Stimulated activated naive B cell treated with anti-CD40 and anti-IgM and Interleukin-4, amounts not matched to agents 10 μg/mL and 1 μg/mL and 100 μg/mL, for 72 hours (primary cell): ENCODE measurements around the gene BAZ2A.
"Not testable (repeated sequence)": the region's sequence is repeated elsewhere in the genome, so short reads cannot be mapped to it uniquely, and the experiment has no call there.

Source experiments
- ATAC-seq, 2 donors: fragments of 150-1000 bp; cut with Tn5 transposase; replicated peaks; 2 replicates each; pipeline ENCODE4 v1.10.0; 2021; ENCODE audit warnings: moderate library complexity in 1 of 2
- DNase-seq: peaks from one replicate; pipeline ENCODE4 v3.0.0; 2021
- H3K27ac Mint-ChIP-seq: one replicate; pipeline ENCODE4 v1.8.0; 2022; ENCODE audit warnings: mild to moderate bottlenecking, mixed read lengths
- H3K27me3 Mint-ChIP-seq, 2 donors: one replicate each; pipeline ENCODE4 v1.8.0; 2022; ENCODE audit warnings: mixed read lengths in 2 of 2
- H3K36me3 Mint-ChIP-seq, 2 donors: one replicate each; pipeline ENCODE4 v1.8.0; 2022; ENCODE audit warnings: mixed read lengths in 2 of 2, mild to moderate bottlenecking in 1 of 2
- H3K4me1 Mint-ChIP-seq, 2 donors: one replicate each; pipeline ENCODE4 v1.8.0; 2022; ENCODE audit warnings: mixed read lengths in 2 of 2, mild to moderate bottlenecking in 1 of 2
- H3K4me3 Mint-ChIP-seq, 2 donors: one replicate each; pipeline ENCODE4 v1.8.0; 2022; ENCODE audit warnings: mild to moderate bottlenecking in 2 of 2, mixed read lengths in 2 of 2, moderate library complexity in 1 of 2
- H3K9me3 Mint-ChIP-seq, 2 donors: one replicate each; pipeline ENCODE4 v1.8.0; 2022; ENCODE audit warnings: mixed read lengths in 2 of 2, mild to moderate bottlenecking in 1 of 2

Gene BAZ2A

DNA sequence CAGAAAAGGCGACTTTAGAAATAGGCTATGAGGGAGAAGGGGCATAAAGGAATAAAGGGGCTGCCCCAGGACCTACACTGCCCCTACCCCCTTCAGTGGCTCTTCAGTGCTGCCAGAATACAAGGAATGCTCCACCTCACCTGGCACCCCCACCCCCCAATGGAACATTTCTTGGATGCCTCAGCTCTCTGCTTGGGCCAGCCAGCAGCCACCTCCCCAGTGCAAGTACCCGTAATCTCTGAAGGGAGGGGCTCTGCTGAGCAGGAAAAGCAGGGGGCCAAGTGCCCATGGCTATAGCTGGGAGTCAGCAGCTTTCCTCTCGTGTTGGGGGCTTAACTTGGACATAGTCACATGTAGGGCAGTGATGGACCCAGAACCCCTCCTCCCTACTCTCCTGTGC lies 33.3 kb downstream of the BAZ2A start:
- DNase-seq (no peak), ATAC-seq (no peak)
- Mint-ChIP-seq H3K27ac (peak overlapping the region; percentile 37), H3K4me3 (no peak overlapping the region), H3K4me1 (peaks cover 9 to 22% of the 10 kb centered on the region in 2 donors), H3K27me3 (no peaks in the 10 kb centered on the region), H3K36me3 (peaks cover 29 to 50% of the 10 kb centered on the region in 2 donors), H3K9me3 (no peaks in the 10 kb centered on the region)

GRCh38 chr12:56593909-56594621 lies 36.1 kb downstream of the BAZ2A start:
- Mint-ChIP-seq H3K36me3 (peaks cover 13 to 28% of the 10 kb centered on the region in 2 donors), H3K4me1 (peaks cover 9 to 22% of the 10 kb centered on the region in 2 donors), H3K4me3 (no peak overlapping the region), H3K27ac (no peak overlapping the region), H3K27me3 (no peaks in the 10 kb centered on the region), H3K9me3 (no peaks in the 10 kb centered on the region)
- DNase-seq (peak; percentile 32), ATAC-seq (peak; percentile 62 to 70)

- no peaks in the 10 kb centered on the region for H3K9me3 Mint-ChIP-seq
- DNase-seq = no peak
- no peak overlapping the region for H3K27ac Mint-ChIP-seq
- no peak overlapping the region for H3K4me3 Mint-ChIP-seq
- H3K27me3 Mint-ChIP-seq = no peaks in the 10 kb centered on the region
- peaks cover 5 to 16% of the 10 kb centered on the region in 2 donors for H3K36me3 Mint-ChIP-seq
- ATAC-seq = no peak
- H3K4me1 Mint-ChIP-seq = peaks cover 6 to 19% of the 10 kb centered on the region in 2 donors
Observed at GRCh38 chr12:56591961-56592360, 38.2 kb downstream of the BAZ2A start.

DNA sequence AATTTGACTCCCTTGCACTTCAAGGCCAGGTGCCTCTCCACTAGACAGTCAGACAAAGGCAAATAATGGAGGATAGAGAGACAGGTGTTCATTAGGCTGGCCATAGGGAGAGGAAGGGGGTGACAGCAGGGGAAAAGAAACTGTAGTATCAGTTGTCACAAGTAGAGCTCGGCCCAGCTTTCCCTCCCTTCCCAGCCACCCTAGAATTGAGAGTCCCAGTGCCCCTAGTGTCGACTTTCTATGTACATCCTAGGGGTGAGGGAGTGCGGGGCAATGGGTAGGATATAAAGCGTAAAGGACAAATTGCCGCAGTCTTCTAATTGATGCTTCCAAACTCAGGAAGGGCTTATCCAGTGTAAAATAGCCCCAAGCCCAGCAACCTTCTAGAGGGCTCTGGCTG lies 39.0 kb downstream of the BAZ2A start:
- H3K27ac Mint-ChIP-seq = no peak overlapping the region
- ATAC-seq = no peak
- no peaks in the 10 kb centered on the region for H3K27me3 Mint-ChIP-seq
- H3K9me3 Mint-ChIP-seq = no peaks in the 10 kb centered on the region
- peaks cover 2 to 10% of the 10 kb centered on the region in 2 donors for H3K36me3 Mint-ChIP-seq
- no peak overlapping the region for H3K4me3 Mint-ChIP-seq
- H3K4me1 Mint-ChIP-seq = peaks cover 4 to 13% of the 10 kb centered on the region in 2 donors
- no peak for DNase-seq

DNA sequence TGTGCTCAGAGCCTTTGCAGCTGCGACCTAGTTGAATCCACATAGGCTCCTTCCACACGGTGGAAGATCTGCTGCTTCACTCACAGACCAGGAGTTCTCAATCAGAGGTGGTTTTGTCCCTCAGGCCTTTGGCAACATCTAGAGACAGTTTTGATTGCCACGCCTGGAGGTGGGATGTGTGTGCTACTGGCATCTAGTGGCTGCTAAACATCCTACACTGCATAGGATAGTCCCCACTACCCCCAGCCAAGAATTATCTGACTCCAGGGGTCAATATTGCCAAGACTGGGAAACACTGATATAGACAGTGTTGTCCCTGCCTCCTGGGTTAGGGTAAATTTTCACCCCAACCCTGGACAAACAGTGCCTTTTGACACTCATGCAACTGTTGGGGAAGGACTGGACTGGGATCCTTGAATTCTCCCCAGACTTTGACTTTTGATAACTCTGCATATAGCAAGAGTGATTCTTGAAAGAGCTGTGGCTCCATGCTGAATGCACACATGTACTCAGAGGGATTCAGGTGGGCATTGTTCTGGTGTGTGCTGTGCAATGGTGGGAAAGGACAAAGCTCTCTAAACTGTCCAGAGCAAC lies 39.8 kb downstream of the BAZ2A start:
- peaks cover 2 to 5% of the 10 kb centered on the region in 2 donors for H3K36me3 Mint-ChIP-seq
- ATAC-seq = peak; percentile 74 to 78
- no peak overlapping the region for H3K27ac Mint-ChIP-seq
- no peak overlapping the region for H3K4me3 Mint-ChIP-seq
- H3K9me3 Mint-ChIP-seq = no peaks in the 10 kb centered on the region
- no peak for DNase-seq
- H3K27me3 Mint-ChIP-seq = no peaks in the 10 kb centered on the region
- H3K4me1 Mint-ChIP-seq = peaks cover 4 to 11% of the 10 kb centered on the region in 2 donors

DNA sequence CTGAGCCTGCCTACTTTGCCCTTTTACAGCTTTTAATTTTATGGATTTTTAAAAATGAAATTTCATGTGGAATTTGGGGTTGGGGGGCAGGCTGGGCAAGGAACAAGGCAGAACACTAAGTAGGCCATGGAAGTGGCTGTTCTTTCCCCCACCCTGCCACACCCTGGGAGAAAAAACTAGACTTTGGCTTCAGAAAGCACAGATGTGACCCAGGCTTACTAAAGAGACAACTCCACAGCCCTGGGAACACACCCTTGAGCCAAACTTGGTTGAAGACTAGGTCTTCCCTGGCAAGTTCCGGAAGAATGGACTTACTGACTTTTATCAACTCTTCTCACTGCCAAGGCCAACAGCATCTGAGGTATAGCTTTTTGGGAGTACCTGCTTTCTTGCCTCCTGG lies 40.3 kb downstream of the BAZ2A start:
- DNase-seq (no peak), ATAC-seq (no peak)
- no peak overlapping the region for H3K27ac Mint-ChIP-seq
- no peaks in the 10 kb centered on the region for H3K27me3 Mint-ChIP-seq
- peaks cover 2 to 5% of the 10 kb centered on the region in 2 donors for H3K36me3 Mint-ChIP-seq
- no peak overlapping the region for H3K4me3 Mint-ChIP-seq
- no peaks in the 10 kb centered on the region for H3K9me3 Mint-ChIP-seq
- H3K4me1 Mint-ChIP-seq = peaks cover 4 to 9% of the 10 kb centered on the region in 2 donors

DNA sequence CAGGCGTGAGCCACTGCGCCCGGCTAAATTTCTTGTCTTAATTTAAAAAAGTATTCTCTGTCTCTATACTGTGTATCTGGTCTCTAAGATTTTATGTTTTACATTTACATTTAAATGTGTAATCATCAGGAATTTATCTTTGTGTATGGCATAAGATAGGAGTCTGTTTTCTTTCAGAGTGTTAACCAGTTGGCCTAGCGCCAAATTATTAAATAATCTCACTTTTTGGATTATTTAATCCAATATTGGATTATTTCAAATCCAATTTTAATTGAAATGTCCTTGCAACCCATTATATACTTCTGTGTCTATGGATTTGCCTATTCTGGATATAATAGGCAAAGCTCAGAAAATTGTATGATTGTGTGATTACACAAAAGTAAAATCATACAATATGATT lies 45.0 kb downstream of the BAZ2A start:
- DNase-seq = no peak
- Mint-ChIP-seq H3K4me1 (peaks cover 5 to 7% of the 10 kb centered on the region in 2 donors), H3K27me3 (no peaks in the 10 kb centered on the region), H3K27ac (no peak overlapping the region), H3K4me3 (no peak overlapping the region), H3K9me3 (no peaks in the 10 kb centered on the region), H3K36me3 (no peaks in the 10 kb centered on the region)
- ATAC-seq = no peak

DNA sequence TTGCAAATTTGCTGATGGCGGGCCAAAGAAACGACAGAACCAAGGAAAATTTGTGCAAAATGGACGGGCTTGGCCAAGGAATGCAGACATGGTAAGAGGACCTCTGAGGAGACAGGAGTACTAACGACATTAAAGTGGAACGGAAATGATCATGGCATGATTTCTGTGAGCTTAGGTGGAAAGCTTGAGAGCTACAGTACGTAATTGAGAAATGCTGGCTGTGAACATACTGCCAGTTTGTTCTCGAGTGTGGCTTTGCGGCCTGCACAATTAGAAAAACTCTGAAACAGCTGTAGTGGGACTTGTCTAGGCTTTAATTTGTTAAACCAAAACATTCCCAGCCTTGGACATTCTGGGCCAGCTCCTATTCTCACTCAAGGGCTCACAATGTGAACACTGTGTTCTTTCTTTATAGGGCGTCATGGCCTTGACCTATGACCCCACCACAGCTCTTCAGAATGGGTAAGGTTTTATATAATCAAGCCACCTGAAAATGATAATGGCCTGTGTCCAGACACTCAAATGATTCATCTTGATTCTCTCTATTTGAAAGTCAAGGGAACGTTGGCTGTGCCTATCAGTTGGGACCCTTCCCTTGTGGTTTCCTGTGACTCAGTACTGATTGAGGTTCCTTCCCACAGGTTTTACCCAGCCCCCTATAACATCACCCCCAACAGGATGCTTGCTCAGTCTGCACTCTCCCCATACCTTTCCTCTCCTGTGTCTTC lies 48.5 kb downstream of the BAZ2A start:
- H3K27ac Mint-ChIP-seq = peak overlapping the region; percentile 54
- DNase-seq (no peak), ATAC-seq (peak; percentile 33 to 62)
- H3K4me3 Mint-ChIP-seq = no peak overlapping the region
- peaks cover 5 to 7% of the 10 kb centered on the region in 2 donors for H3K4me1 Mint-ChIP-seq
- no peaks in the 10 kb centered on the region for H3K9me3 Mint-ChIP-seq
- H3K36me3 Mint-ChIP-seq = no peaks in the 10 kb centered on the region
- no peaks in the 10 kb centered on the region for H3K27me3 Mint-ChIP-seq

- ATAC-seq (no peak), DNase-seq (no peak)
- H3K4me1 Mint-ChIP-seq = peaks cover 5 to 7% of the 10 kb centered on the region in 2 donors
- H3K27me3 Mint-ChIP-seq = no peaks in the 10 kb centered on the region
- no peak overlapping the region for H3K4me3 Mint-ChIP-seq
- H3K36me3 Mint-ChIP-seq = no peaks in the 10 kb centered on the region
- no peaks in the 10 kb centered on the region for H3K9me3 Mint-ChIP-seq
- no peak overlapping the region for H3K27ac Mint-ChIP-seq
Observed at GRCh38 chr12:56578983-56579546, 51.1 kb downstream of the BAZ2A start.

GRCh38 chr12:56577248-56577647 lies 52.9 kb downstream of the BAZ2A start:
- H3K27me3 Mint-ChIP-seq, DNase-seq, H3K4me1 Mint-ChIP-seq, H3K9me3 Mint-ChIP-seq, ATAC-seq, H3K27ac Mint-ChIP-seq, H3K4me3 Mint-ChIP-seq, H3K36me3 Mint-ChIP-seq: not testable (repeated sequence)

DNA sequence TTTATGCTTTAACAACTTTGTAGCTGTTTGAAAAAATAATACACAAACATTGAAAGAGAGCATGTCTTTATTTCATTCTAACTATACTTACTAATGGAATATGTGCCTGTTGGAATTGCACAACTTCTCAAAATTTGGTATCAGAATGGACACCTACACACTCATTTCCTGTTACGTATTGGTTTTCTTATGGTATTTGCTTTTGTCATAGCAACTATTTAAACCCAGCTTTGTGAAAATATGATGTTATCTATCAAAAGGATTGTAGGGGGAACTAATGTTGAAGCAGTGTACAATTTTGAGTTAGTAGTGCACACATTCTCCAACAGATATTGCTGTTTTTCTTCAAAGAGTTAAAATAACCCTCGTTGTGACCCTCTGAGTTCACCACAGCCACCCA lies 55.9 kb downstream of the BAZ2A start:
- ATAC-seq = no peak
- DNase-seq = no peak
- Mint-ChIP-seq H3K27me3 (no peaks in the 10 kb centered on the region), H3K36me3 (no peaks in the 10 kb centered on the region), H3K9me3 (no peaks in the 10 kb centered on the region), H3K4me3 (no peak overlapping the region), H3K27ac (no peak overlapping the region), H3K4me1 (peaks cover 0 to 2% of the 10 kb centered on the region in 2 donors)

GRCh38 chr12:56572288-56572687 lies 57.8 kb downstream of the BAZ2A start:
- DNase-seq = no peak
- ATAC-seq = no peak
- Mint-ChIP-seq H3K4me1 (peaks cover 0 to 2% of the 10 kb centered on the region in 2 donors), H3K27ac (no peak overlapping the region), H3K36me3 (no peaks in the 10 kb centered on the region), H3K9me3 (no peaks in the 10 kb centered on the region), H3K4me3 (no peak overlapping the region), H3K27me3 (no peaks in the 10 kb centered on the region)

- ATAC-seq (no peak), DNase-seq (no peak)
- H3K4me3 Mint-ChIP-seq = no peak overlapping the region
- no peaks in the 10 kb centered on the region for H3K27me3 Mint-ChIP-seq
- peaks cover 1 to 2% of the 10 kb centered on the region in 2 donors for H3K4me1 Mint-ChIP-seq
- no peaks in the 10 kb centered on the region for H3K9me3 Mint-ChIP-seq
- no peaks in the 10 kb centered on the region for H3K36me3 Mint-ChIP-seq
- no peak overlapping the region for H3K27ac Mint-ChIP-seq
Observed at GRCh38 chr12:56571121-56571520, 59.0 kb downstream of the BAZ2A start.

GRCh38 chr12:56568146-56568545 lies 62.0 kb downstream of the BAZ2A start:
- H3K9me3 Mint-ChIP-seq = no peaks in the 10 kb centered on the region
- H3K4me3 Mint-ChIP-seq = no peak overlapping the region
- H3K4me1 Mint-ChIP-seq = peaks cover 9 to 11% of the 10 kb centered on the region in 2 donors
- DNase-seq = no peak
- no peaks in the 10 kb centered on the region for H3K36me3 Mint-ChIP-seq
- ATAC-seq = no peak
- H3K27ac Mint-ChIP-seq = no peak overlapping the region
- no peaks in the 10 kb centered on the region for H3K27me3 Mint-ChIP-seq
